ENCODE results near the gene IGFALS.

Gene IGFALS

DNA sequence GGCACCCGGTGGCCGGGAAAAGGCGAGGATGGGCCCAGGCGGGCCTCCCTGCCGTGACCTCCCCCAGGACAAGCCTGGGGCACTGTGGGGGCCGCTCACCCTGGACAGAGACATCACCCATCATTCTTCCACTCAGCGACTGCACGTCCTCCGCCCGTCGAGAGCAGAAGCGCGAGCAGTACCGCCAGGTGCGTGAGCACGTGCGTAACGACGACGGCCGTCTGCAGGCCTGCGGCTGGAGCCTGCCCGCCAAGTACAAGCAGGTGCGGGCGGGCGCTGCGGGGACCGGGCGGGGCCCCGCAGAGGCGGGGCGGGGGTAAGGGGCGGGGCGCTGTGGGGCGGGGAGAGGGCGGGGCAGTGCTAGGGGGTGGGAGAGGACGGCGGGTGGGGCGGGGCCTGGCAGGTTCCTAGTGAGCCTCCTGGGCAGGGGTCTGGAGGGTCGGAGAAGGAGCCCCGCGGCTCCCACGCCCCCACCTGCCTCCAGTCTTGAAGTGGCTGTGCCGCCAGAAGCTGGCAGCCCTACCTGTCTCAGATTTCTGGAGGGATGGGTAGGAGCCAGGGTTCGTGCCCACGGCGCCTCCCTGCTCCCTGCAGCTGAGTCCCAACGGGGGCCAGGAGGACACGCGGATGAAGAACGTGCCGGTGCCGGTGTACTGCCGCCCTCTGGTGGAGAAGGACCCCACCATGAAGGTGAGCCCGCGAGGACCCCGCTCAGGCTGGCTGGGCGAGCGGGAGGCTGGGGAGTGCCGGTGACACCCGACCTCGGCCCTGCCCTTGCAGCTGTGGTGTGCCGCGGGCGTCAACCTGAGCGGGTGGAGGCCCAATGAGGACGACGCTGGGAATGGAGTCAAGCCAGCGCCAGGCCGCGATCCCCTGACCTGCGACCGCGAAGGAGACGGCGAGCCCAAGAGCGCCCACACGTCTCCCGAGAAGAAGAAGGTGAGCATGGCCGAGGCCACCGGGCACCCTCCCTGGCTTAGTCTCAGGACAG is 29.7 kb downstream of the IGFALS start:
- DNase-seq = no peak

DNA sequence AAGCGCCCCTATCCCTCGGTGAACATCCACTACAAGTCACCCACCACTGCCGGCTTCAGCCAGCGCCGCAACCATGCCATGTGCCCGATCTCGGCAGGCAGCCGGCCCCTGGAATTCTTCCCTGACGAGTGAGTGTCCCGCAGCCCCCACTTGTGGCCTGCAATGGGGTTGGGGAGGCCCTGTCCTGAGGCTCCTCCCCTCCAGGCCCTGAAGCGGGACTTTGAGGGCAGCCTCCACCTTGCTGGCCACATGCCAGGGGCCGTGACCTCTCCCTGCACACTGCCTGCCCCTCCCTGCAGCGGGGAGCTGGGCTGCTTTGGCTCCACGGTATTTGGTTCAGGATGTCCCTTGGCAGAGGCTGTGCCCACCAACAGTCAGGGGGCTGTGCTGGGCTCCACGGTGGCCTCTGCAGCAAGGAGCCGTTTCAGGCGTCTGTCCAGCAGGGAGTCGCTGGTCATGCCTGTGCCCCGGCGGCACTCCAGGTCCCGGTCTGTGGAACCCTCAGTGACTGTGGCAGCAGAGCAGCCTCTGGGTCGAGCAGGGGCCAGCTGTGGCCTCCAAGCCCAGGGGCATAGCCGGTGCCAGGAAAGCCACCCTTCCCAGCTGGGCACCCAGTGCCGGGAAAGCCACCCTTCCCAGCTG is 30.5 kb downstream of the IGFALS start:
- DNase-seq = no peak

- DNase-seq = no peak
These were observed 31.2 kb downstream of the IGFALS start for GRCh38 chr16:1762196-1762878.

DNA sequence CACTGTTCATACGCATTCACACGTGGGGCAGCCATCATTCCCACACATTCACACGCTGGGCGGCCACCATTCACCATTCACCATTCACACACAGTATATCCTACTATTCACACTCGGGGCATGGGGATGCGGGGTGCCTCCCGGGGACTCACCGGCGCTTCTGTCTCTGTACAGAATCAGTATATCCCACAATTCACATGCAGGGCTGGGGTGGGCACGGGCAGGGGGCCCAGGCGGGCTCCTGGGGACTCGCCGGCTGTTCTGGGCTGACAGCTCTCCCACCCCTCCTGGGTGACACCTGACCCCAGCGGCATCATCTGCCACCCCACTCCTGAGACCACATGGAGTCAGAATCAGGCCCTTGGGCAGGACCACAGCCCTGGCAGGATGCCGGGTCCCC is 31.8 kb downstream of the IGFALS start:
- no peak for DNase-seq

- no peak for DNase-seq
These were observed 32.6 kb downstream of the IGFALS start for GRCh38 chr16:1760911-1761310.

- no peak for DNase-seq
These were observed 34.0 kb downstream of the IGFALS start for GRCh38 chr16:1759511-1759910.

DNA sequence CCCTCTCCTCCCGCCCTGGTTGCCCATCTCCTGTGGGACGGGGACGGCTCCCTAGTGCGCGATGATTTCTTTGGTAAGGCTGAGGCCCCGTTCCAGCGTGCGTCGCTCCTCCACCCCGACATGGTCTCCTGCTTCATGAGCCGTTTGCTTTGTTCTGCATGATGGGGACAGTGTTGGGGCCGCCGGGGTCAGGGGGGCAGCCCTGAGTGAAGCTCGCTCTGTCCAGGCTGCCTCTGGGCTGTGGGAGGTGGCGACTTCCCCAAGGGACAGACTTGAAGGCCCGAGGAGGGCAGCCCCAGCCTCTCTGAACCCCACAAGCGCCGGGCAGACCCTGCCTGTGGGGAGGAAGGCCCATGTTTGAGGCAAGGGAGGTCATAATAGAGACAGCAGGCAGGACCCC is 34.6 kb downstream of the IGFALS start:
- no peak for DNase-seq

- DNase-seq = no peak
These were observed 35.6 kb downstream of the IGFALS start for GRCh38 chr16:1757714-1758461.

DNA sequence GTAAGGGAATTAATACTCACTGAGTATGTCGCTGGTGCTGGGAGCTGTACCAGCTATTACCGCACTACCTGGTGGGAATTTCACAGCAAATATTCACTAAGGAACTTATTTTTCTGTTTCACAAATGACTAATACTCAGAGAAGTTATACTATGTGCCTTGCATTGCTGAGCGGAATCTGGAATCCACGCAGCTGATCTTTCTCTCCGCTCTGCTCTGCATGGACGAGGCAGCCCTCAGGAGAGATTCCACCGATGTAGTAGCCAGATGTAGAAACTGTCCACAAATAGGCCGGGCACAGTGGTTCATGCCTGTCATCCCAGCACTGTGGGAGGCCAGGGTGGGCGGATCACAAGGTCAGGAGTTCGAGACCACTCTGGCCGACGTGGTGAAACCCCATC is 39.3 kb downstream of the IGFALS start:
- DNase-seq = no peak

DNA sequence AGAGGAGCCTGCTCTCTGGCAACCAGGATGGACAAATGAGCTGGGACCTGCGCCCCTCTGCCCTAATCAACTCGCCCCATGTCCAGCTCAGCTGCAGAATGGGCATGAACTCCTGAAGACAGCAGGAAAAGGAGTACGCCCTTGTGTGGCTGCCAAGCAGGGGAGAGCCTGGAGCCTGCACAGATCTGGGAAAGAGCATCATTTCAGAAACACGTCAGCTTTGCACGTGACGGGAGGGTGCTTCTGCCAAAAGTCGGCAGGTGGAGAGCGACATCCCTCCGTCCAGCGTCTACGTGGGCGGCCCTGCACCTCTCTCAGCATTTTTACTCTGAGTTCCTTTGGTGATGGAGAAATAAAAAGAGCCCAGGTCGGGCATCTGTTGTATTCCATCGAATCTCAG is 40.7 kb downstream of the IGFALS start:
- DNase-seq = no peak

DNA sequence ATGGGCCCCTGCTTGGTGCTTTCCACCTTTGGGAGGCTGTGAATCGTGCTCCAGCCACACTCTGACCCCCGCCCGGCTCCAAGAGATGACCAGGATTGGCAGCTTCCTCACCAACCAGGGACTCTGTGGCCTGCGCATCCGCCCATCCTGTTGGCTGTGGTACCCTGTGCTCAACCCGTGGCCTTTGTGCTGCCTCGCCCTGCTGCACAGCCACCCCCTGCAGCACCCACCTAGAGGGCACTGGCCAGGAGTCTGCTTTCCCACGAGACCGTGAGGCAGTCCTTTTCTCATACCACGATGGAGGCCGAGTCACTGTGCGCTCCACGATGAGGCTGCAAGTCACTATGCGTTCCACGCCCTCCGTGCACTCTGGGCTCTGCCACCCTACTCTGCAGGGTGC is 41.6 kb downstream of the IGFALS start:
- DNase-seq = no peak

DNA sequence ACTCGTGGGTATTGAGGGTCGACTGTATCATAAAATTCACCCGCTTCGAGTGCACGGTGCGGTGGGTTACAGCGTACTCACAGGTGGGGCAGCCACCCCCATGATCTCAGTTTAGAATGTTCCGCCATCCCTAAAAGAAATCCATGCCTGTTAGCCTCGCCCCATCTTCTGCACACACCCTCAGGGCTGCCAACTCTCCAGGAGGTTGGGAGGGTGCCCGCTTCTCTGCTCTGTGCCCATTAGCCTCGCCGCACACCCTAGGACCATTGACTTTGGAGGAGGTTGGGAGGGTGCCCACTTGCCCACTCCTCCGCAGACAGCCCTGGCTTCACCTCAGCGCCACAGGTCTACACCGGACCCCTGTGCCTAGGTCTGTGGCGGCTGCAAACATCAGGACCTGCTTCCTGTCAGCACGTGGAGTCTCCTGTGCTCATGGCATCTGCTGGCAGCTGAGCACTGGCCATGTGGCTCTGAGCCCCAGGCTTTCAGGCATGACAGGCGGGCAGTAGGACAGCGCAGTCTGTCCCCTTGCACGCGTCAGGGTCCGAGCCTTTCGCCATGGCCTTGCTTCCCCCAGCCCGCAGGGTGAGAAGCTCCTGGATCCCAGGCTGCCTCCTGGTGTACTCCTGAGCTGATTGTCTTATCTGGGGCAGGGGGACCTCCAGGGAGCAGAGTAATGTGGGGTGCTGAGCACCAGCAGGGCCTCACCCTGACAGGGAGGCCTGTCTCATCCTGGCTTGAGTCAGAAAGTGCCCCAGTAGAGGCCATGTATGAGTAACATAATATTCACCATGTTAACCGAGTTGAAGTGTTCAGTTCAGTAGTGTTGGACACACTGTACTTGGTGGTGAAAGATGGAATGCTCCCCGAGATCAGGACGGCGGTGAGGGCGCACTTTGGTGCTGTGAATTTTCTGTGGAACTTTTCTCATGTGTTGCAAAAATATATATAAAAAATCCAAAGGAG is 44.1 kb downstream of the IGFALS start:
- DNase-seq = no peak

GRCh38 chr16:1747934-1748333 is 45.6 kb downstream of the IGFALS start:
- DNase-seq = no peak

GRCh38 chr16:1746693-1747195 is 46.8 kb downstream of the IGFALS start:
- no peak for DNase-seq

DNA sequence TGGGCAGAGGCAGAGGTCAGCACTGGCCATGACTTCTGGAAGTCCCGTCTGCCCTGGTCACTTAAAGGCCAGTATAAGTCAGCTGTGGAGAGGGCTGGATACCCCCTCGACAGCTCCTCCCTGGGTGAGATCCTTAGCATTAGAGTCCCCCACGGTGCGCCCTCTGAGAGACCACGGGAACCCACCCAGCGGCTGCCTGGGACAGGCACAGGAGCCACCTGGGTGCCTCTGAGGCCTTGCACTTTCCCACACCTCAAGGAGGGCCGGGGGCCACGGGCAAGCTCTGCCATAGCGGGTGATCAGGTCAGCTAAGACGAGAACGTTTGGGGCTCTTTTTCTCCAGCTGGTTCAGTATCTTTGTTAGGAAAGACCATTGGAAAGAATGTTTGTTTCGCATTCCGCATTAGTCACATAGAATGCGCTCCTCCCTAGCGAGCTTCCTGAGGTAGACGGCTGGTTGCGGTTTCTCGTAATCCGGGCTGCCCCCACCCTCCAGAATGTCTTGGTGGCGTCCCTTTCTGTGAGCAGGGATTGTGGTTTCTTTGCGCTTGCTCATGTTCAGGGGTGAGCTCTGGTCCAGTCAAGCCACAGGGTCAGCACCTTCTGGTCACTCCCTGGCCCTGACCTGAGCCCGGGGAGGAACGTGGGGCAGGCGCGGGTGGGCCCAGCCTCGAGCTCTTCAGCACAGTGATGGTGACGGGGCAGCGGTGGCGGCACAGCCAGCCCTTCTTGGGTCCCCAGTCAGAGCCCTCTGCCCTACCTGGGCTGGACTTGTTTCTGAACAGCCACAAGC is 47.4 kb downstream of the IGFALS start:
- DNase-seq = no peak

- DNase-seq = no peak
These were observed 48.2 kb downstream of the IGFALS start for GRCh38 chr16:1745181-1745899.

GRCh38 chr16:1744338-1744840 is 49.1 kb downstream of the IGFALS start:
- DNase-seq = no peak

DNA sequence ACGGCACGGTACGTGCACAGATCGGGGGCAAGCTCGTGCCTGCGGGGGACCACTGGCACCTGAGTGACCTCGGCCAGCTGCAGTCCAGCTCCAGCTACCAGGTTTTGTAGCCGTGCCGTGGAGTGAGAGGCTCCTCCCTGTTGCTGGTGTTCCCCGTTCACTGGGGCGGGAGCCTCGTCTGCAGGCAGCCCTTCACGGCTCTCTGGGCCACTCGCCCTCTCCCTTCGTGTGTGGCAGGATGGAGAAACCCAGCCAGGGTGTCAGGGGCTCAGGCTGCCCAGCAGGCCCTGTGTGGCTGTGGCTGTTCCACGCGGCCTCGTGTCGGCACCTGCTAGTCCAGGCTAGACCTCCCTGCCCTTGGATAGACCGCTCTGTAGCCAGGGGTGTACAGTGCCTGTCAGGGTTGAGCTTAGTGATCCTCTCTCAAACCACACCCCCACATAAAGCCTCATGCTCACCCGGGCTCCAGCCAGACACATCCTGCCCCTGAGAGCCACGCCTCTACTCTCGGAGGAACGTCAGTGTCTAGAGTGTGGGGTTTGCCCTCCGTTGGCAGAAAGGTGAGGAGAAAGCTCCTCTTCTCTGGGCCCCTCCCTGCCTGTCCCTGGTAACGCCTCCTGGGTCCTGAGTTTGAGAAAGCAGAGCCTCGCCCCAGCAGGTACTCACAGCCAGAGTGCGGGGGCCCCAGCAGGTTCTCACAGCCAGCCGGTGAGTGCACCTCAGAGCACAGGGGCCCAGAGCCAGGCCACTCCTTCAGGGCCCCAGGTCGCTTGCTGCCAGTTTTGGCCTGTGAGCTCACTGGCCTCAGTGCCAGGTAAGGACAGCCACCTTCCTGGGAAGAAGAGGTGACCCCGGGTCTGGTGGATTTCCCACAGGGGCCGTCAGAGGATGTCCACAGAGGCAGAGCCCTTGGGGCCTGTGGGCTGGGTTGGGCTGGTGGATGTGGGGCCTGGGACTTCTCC is 49.8 kb downstream of the IGFALS start:
- DNase-seq = no peak
